K562 (cell line): ENCODE measurements around the gene CYTH4. TPM values are rescaled to one million over a fixed set of nuclear protein-coding genes. Genes with fewer than 3 reads are reported as not detected.

Experiments used
- ATAC-seq: fragments of 200-7000 bp; cut with Tn5 transposase; 3 replicates; pipeline ENCODE4 v1.9.1; 2020; ENCODE audit warnings: moderate library complexity
- BruUV-seq: library from RNA; stranded (reverse); fragments of 400-500 nt; replicated peaks from 2 replicates; lab custom pipeline; 2021; lab: Mats Ljungman, UMichigan
- CTCF ChIA-PET: fragments of 300-600 bp; formaldehyde crosslinking; extraction: SDS; loops from one replicate; lab custom pipeline; 2021; ENCODE audit warnings: low intra/inter-chr PET ratio; lab: Yijun Ruan, JAX
- POLR2A ChIA-PET: fragments of 300-600, 350-650 bp; sonication (Branson Sonifier 250); formaldehyde crosslinking; extraction: SDS; loops from one replicate; lab custom pipeline; 2021; ENCODE audit warnings: antibody characterized with exemption, inconsistent platforms; lab: Yijun Ruan, JAX
- DNase-seq, 4 experiments: peaks; one replicate each; pipeline versions ENCODE4 v3.0.0 to v3.0.0-alpha.2; 2011 to 2018; ENCODE audit warnings: low spot score in 3 of 4, mixed read lengths in 3 of 4; ENCODE audit errors: extremely low read depth in 1 of 4
- FAIRE-seq: peaks from 2 replicates; lab custom pipeline; 2011; peaks lifted over from hg19 to GRCh38; lab: Jason Lieb, UNC
- H2AFZ ChIP-seq: 2 replicates; pipeline ENCODE4 v1.6.0; 2011; ENCODE audit warnings: low read depth, low read length, control low read depth, inconsistent platforms
- H3K27ac ChIP-seq: fragments of 200-600 bp; 3 replicates; pipeline ENCODE4 v1.8.0; 2011; ENCODE audit warnings: low read depth, mild to moderate bottlenecking, control low read depth, inconsistent platforms, low read length, moderate library complexity, mixed read lengths; ENCODE audit errors: extremely low read depth
- H3K27me3 ChIP-seq, 2 experiments: fragments of 300-600 bp in 1 of 2; 2 replicates in 1 of 2; 3 replicates in 1 of 2; pipeline versions ENCODE4 v1.6.0 to v1.8.0; 2011; ENCODE audit warnings: inconsistent platforms in 2 of 2, low read length in 2 of 2, mild to moderate bottlenecking in 1 of 2, mixed read lengths in 1 of 2, moderate library complexity in 1 of 2; ENCODE audit not compliant: control insufficient read depth in 2 of 2, insufficient read depth in 2 of 2
- H3K36me3 ChIP-seq: fragments of 300-600 bp; 3 replicates; pipeline ENCODE4 v1.8.0; 2011; ENCODE audit warnings: mild to moderate bottlenecking, low read length, inconsistent platforms; ENCODE audit not compliant: control insufficient read depth, insufficient read depth
- H3K4me1 ChIP-seq, 2 experiments: fragments of 200-600 bp in 1 of 2; replicated peaks in 1 of 2; 2 replicates in 1 of 2; 3 replicates in 1 of 2; pipeline versions ENCODE4 v1.5.1 to v1.8.0; 2011; ENCODE audit warnings: inconsistent platforms in 2 of 2, low read length in 2 of 2, mild to moderate bottlenecking in 1 of 2, mixed read lengths in 1 of 2, moderate library complexity in 1 of 2; ENCODE audit not compliant: control insufficient read depth in 2 of 2, insufficient read depth in 2 of 2
- H3K4me2 ChIP-seq: 2 replicates; pipeline ENCODE4 v1.6.1; 2011; ENCODE audit warnings: low read length, control low read depth, inconsistent platforms, mixed read lengths; ENCODE audit not compliant: insufficient read depth
- H3K4me3 ChIP-seq: fragments of 200-600 bp; sonication (generic), shearing (Covaris generic); 2 replicates; pipeline ENCODE4 v1.5.1; 2016; ENCODE audit warnings: control low read depth, inconsistent platforms
- H3K79me2 ChIP-seq: fragments of 200-600 bp; 3 replicates; pipeline ENCODE4 v1.8.0; 2011; ENCODE audit warnings: low read length, inconsistent platforms; ENCODE audit not compliant: control insufficient read depth, insufficient read depth
- H3K9ac ChIP-seq, 2 experiments: 2 replicates each; pipeline versions ENCODE4 v1.6.0 to v1.6.1; 2011; ENCODE audit warnings: low read depth in 2 of 2, low read length in 2 of 2, control low read depth in 1 of 2, inconsistent platforms in 1 of 2, mild to moderate bottlenecking in 1 of 2, mixed read lengths in 1 of 2; ENCODE audit not compliant: insufficient read depth in 1 of 2
- H3K9me1 ChIP-seq: one replicate; pipeline ENCODE4 v1.6.0; 2011; ENCODE audit warnings: inconsistent platforms, mild to moderate bottlenecking, low read length, moderate library complexity; ENCODE audit not compliant: control insufficient read depth, insufficient read depth
- H3K9me3 ChIP-seq: replicated peaks from 2 replicates; pipeline ENCODE4 v1.5.1; 2011; ENCODE audit warnings: low read depth, low read length, inconsistent platforms; ENCODE audit not compliant: control insufficient read depth, insufficient read depth
- H4K20me1 ChIP-seq: replicated peaks from 2 replicates; pipeline ENCODE4 v1.6.1; 2011; ENCODE audit warnings: low read length, inconsistent platforms, mixed read lengths; ENCODE audit not compliant: control insufficient read depth, insufficient read depth
- C11orf30 ChIP-seq: fragments of 450-650 bp; IDR thresholded peaks from 2 replicates; pipeline ENCODE4 v1.6.1; 2016; ENCODE audit warnings: low read depth, mild to moderate bottlenecking
- E2F1 ChIP-seq: sonication (generic); formaldehyde crosslinking; IDR thresholded peaks from 2 replicates; pipeline ENCODE4 v1.8.1; 2023; ENCODE audit warnings: mild to moderate bottlenecking, missing genetic modification reagents, moderate library complexity
- ETV6 ChIP-seq, 3 experiments: fragments of 150-350 bp in 1 of 3; sonication (generic) in 1 of 3; formaldehyde crosslinking in 1 of 3; IDR thresholded peaks; 2 replicates each; pipeline versions ENCODE4 v1.6.1 to v1.8.0; 2014 to 2022; ENCODE audit warnings: borderline replicate concordance in 2 of 3, low read depth in 2 of 3, antibody characterized with exemption in 1 of 3, low read length in 1 of 3, mild to moderate bottlenecking in 1 of 3, missing genetic modification reagents in 1 of 3
- FOXP1 ChIP-seq: sonication (generic); formaldehyde crosslinking; IDR thresholded peaks from 2 replicates; pipeline ENCODE4 v1.8.0; 2022; ENCODE audit warnings: mild to moderate bottlenecking, missing genetic modification reagents
- HOMEZ ChIP-seq: fragments of 250-450 bp; sonication (Bioruptor Pico); IDR thresholded peaks from 2 replicates; pipeline ENCODE4 v1.4.0; 2020; ENCODE audit warnings: mild to moderate bottlenecking, moderate library complexity
- JUNB ChIP-seq: fragments of 450-650 bp; formaldehyde crosslinking; conservative IDR thresholded peaks from 2 replicates; pipeline ENCODE4 v1.4.0; 2020; ENCODE audit warnings: mild to moderate bottlenecking
- LARP7 ChIP-seq: fragments of 450-650 bp; IDR thresholded peaks from 2 replicates; pipeline ENCODE4 v1.6.1; 2016
- MXI1 ChIP-seq: IDR thresholded peaks from 2 replicates; pipeline ENCODE4 v1.6.1; 2011; ENCODE audit warnings: low read depth, mild to moderate bottlenecking, improper control_type of control experiment, low read length
- NFE2L1 ChIP-seq: fragments of 450-650 bp; IDR thresholded peaks from 2 replicates; pipeline ENCODE4 v1.6.1; 2016; ENCODE audit warnings: missing genetic modification characterization, low read depth, mild to moderate bottlenecking, missing compliant biosample characterization, moderate library complexity, borderline replicate concordance
- POLR2G ChIP-seq: fragments of 200-400 bp; formaldehyde crosslinking; IDR thresholded peaks from 2 replicates; pipeline ENCODE4 v1.6.1; 2017; ENCODE audit warnings: low read depth, mild to moderate bottlenecking, antibody characterized with exemption, low read length, moderate library complexity
- RAD51 ChIP-seq: fragments of 450-650 bp; IDR thresholded peaks from 2 replicates; pipeline ENCODE4 v1.7.1; 2016; ENCODE audit warnings: low read depth, mild to moderate bottlenecking, borderline replicate concordance
- SIN3A ChIP-seq, 2 experiments: fragments of 150-350 bp in 1 of 2; IDR thresholded peaks; 2 replicates each; pipeline ENCODE4 v1.6.1; 2011 to 2016; ENCODE audit warnings: borderline replicate concordance in 2 of 2, low read depth in 2 of 2, low read length in 2 of 2, mild to moderate bottlenecking in 2 of 2, moderate library complexity in 2 of 2; ENCODE audit not compliant: control insufficient read depth in 1 of 2
- THRB ChIP-seq: fragments of 450-650 bp; formaldehyde crosslinking; conservative IDR thresholded peaks from 2 replicates; pipeline ENCODE4 v1.4.0; 2022; ENCODE audit warnings: mild to moderate bottlenecking, missing genetic modification characterization
- ZBTB12 ChIP-seq: fragments of 250-450 bp; sonication (Bioruptor Pico); IDR thresholded peaks from 2 replicates; pipeline ENCODE4 v1.4.0; 2020
- ZKSCAN3 ChIP-seq: fragments of 250-450 bp; sonication (Bioruptor Pico); IDR thresholded peaks from 2 replicates; pipeline ENCODE4 v1.4.0; 2020
- ZNF431 ChIP-seq: sonication (generic); formaldehyde crosslinking; IDR thresholded peaks from 2 replicates; pipeline ENCODE4 v1.8.0; 2022; ENCODE audit warnings: mild to moderate bottlenecking, missing genetic modification reagents
- WGBS: fragments of 100-300 bp; shearing (Covaris generic); methylation state at CpG from one replicate; pipeline ENCODE4 v1.1.6; 2016; ENCODE audit warnings: low coverage, mixed read lengths; ENCODE audit not compliant: insufficient coverage; ENCODE audit errors: missing lambda C conversion rate; 5-methylcytosine and 5-hydroxymethylcytosine counted together
- in situ Hi-C: fragments of 300-500 bp; cut with MboI; formaldehyde crosslinking; loops from 4 replicates; pipeline ENCODE4 v1.15.0; 2018; ENCODE audit warnings: inconsistent platforms, mixed read lengths
- intact Hi-C: fragments of 100-400 bp; cut with micrococcal nuclease; formaldehyde crosslinking; loops from 2 replicates; pipeline ENCODE4 v1.14.2; 2022
- polyA plus RNA-seq, 8 experiments: library from polyadenylated mRNA; depleted of rRNA in 4 of 8; stranded (reverse) in 5 of 8; unstranded in 3 of 8; fragments of >200 nt; fragmentation: Nextera tagmentation in 2 of 8; fragmentation: Illumina TruSeq in 1 of 8; extraction: Ambion mirVana in 2 of 8; extraction: Trizol in 1 of 8; gene quantifications; 2 replicates each; pipeline versions ENCODE4 v1.2.1 to v1.2.3, GENCODE V29; 2011 to 2014; ENCODE audit warnings: inconsistent platforms in 1 of 8, missing spikeins in 1 of 8
- total RNA-seq, 7 experiments: library from RNA; depleted of rRNA in 6 of 7; stranded (reverse); fragments of >200 nt in 6 of 7; fragmentation: Illumina TruSeq in 2 of 7; extraction: Trizol in 2 of 7; gene quantifications; 2 replicates each; pipeline versions ENCODE4 v1.2.1 to v1.2.3, GENCODE V29; 2011 to 2021; ENCODE audit warnings: low replicate concordance in 1 of 7

CYTH4 gene
- total and polyA plus RNA-seq, 9 of the 15 experiments (the other 6 are each of a cell fraction or from before 2014, with no cell fraction given) = 0.03 to 2.0 (median 0.61) TPM; not detected in 1

- H3K4me1 ChIP-seq = peaks cover 0 to 6% of the 10 kb centered on the region in 2 experiments; a peak in 3 of 5 replicates
- BruUV-seq = no TSS peak
- DNase-seq = no peak
- no peak; the same call in 2 of the 3 replicates for ATAC-seq
- H3K4me3 ChIP-seq = no peak overlapping the region
- ChIA-PET POLR2A (interaction anchor here (0.7 kb wide), 1 partner anchor 242 kb away, joined by 3 read pairs; no protein-coding TSS in a partner anchor), CTCF (interaction anchor here (1.2 kb wide), 2 partner anchors 163 to 190 kb away, joined by 4 to 5 read pairs; no protein-coding TSS in a partner anchor)
- peaks cover 4% of the 10 kb centered on the region; the same call in 1 of the 2 replicates for H3K9me3 ChIP-seq
- H3K9ac ChIP-seq = no peak overlapping the region; a peak in 2 of 4 replicates
- no peaks in the 10 kb centered on the region for H3K79me2 ChIP-seq
- H3K4me2 ChIP-seq = peak overlapping the region; percentile 73; the same call in 1 of the 2 replicates
- no peaks in the 10 kb centered on the region for H4K20me1 ChIP-seq
- peak; percentile 11 for FAIRE-seq
- no peaks in the 10 kb centered on the region for H3K36me3 ChIP-seq
- H2AFZ ChIP-seq = peak overlapping the region; percentile 84
- intact Hi-C loops = loop anchor here (2.0 to 5.0 kb wide), 2 partner anchors 50 to 191 kb away; no protein-coding TSS in a partner anchor
- in situ Hi-C loops = no loop called here
- H3K27ac ChIP-seq = no peak overlapping the region
- 30% methylated on average over 14 of the region's 18 CpGs for WGBS
- no peaks in the 10 kb centered on the region; a peak in 3 of 5 replicates for H3K27me3 ChIP-seq
- no peaks in the 10 kb centered on the region for H3K9me1 ChIP-seq
- TF ChIP-seq LARP7 (no peak), SIN3A (IDR thresholded peaks at IDR 0.05; ENCODE audit: borderline replicate concordance in 2 of 2, control insufficient read depth in 1 of 2, low read depth in 2 of 2, low read length in 2 of 2) (no peak), ZBTB12 (CRISPR knock-in tag) (no peak), THRB (no peak), MXI1 (no peak), JUNB (no peak), POLR2G (no peak), HOMEZ (CRISPR knock-in tag) (no peak), RAD51 (no peak), ZNF431 (CRISPR knock-in tag) (no peak), FOXP1 (CRISPR knock-in tag) (no peak), NFE2L1 (tag) (no peak), C11orf30 (no peak), ZKSCAN3 (CRISPR knock-in tag) (no peak), E2F1 (CRISPR knock-in tag) (no peak), ETV6 (IDR thresholded peaks at IDR 0.05; ENCODE audit: borderline replicate concordance in 1 of 2, low read depth in 2 of 2, low read length in 1 of 2) (no peak), ETV6 (CRISPR knock-in tag; IDR thresholded peaks at IDR 0.05; ENCODE audit: borderline replicate concordance) (no peak)
Measured at GRCh38 chr22:37266581-37267134, 15.7 kb upstream of the CYTH4 start.
